Urinary bladder (tissue), 4 donors: ENCODE results near the gene TMEM14A. TPM values are rescaled to one million over a fixed set of nuclear protein-coding genes. Genes with fewer than 3 reads are reported as not detected.

Experiments used
- DNase-seq: peaks from one replicate; pipeline ENCODE4 v3.0.0-alpha.2; 2015; ENCODE audit errors: extremely low spot score
- H3K27ac ChIP-seq: one replicate; pipeline ENCODE4 v1.5.1; 2013; ENCODE audit warnings: low read depth, mild to moderate bottlenecking, moderate library complexity
- H3K36me3 ChIP-seq: one replicate; pipeline ENCODE4 v1.6.1; 2013; ENCODE audit warnings: mild to moderate bottlenecking, moderate library complexity; ENCODE audit not compliant: insufficient read depth
- H3K4me1 ChIP-seq: one replicate; pipeline ENCODE4 v1.6.1; 2013; ENCODE audit warnings: mild to moderate bottlenecking, moderate library complexity; ENCODE audit not compliant: insufficient read depth
- H3K4me3 ChIP-seq: one replicate; pipeline ENCODE4 v1.5.1; 2013; ENCODE audit warnings: low read depth, low read length
- WGBS: extraction: QIAGEN DNeasy Blood & Tissue Kit; methylation state at CpG from one replicate; pipeline ENCODE4 v1.1.7; 2013; 5-methylcytosine and 5-hydroxymethylcytosine counted together
- polyA plus RNA-seq: library from polyadenylated mRNA; stranded (reverse); fragments of 200-250 nt; gene quantifications from one replicate; pipeline ENCODE4 v1.2.3, GENCODE V29; 2013
- total RNA-seq: library from RNA; depleted of rRNA; stranded (reverse); fragments of >200 nt; gene quantifications from one replicate; pipeline ENCODE4 v1.2.3, GENCODE V29; 2014
- donor health status: healthy with polysubstance abuse.
- donor health status: healthy.

Gene TMEM14A
- total and polyA plus RNA-seq, 2 donors: 34.2 to 36.4 TPM

DNA sequence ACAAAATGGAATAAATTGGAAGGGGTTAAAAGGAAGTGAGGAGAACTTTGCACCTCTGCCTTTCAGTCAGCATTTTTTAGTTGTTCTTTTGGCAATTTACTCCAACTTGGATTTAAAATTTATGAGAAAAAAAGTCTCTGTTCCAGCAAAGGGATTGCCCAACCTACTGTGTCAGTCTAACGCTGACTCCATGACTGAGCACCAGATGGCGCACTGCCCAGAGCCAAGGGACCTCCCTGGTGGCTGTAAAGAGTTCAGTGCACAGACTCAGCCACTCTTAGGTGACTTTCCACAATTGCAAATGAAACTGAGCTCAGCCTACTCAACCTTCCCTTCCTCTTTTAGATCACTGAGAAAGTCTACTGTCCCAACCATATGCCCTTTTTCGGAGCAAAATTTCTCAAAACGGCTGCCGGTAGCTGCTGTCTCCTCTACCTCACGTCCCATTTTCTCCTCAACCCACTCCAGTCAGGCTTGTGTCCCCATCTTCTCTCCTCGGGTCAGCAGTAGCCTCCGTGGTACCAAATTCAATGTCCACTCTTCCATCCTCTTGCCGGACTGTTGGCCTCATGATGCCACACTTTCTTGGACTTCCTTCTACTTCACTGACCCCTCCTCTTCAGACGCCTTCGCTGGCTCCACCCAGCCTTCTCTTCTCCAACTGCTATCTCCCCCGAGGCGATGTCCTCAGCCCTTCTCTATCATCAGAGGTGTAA, 53.7 kb downstream of the TMEM14A start:
- no peaks in the 10 kb centered on the region for H3K36me3 ChIP-seq
- no peak overlapping the region for H3K27ac ChIP-seq
- H3K4me1 ChIP-seq: no peaks in the 10 kb centered on the region
- no peak for DNase-seq
- no peak overlapping the region for H3K4me3 ChIP-seq
- WGBS: 79% methylated on average over 13 of the region's 13 CpGs

DNA sequence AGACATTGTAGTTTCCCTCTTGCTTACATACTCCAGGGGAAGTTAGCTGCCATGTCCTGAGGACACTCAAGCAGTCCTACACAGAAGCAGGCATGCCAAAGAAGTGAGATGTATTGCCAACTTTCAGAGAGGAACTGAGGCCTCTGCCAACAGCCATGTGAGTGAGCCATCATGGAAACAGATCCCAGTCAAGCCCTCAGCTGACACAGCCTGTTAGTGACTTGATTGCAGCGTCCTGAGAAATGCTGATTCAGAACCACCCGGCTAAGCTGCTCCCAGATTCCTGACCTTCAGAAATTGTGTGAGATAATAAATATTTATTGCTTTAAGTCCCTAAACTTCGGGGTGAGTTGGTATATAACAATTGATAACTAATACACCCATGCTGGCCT, 54.2 kb downstream of the TMEM14A start:
- Histone ChIP-seq H3K4me1 (no peaks in the 10 kb centered on the region), H3K27ac (no peak overlapping the region), H3K4me3 (no peak overlapping the region), H3K36me3 (no peaks in the 10 kb centered on the region)
- WGBS: 64% methylated on average over 3 of the region's 3 CpGs
- no peak for DNase-seq

DNA sequence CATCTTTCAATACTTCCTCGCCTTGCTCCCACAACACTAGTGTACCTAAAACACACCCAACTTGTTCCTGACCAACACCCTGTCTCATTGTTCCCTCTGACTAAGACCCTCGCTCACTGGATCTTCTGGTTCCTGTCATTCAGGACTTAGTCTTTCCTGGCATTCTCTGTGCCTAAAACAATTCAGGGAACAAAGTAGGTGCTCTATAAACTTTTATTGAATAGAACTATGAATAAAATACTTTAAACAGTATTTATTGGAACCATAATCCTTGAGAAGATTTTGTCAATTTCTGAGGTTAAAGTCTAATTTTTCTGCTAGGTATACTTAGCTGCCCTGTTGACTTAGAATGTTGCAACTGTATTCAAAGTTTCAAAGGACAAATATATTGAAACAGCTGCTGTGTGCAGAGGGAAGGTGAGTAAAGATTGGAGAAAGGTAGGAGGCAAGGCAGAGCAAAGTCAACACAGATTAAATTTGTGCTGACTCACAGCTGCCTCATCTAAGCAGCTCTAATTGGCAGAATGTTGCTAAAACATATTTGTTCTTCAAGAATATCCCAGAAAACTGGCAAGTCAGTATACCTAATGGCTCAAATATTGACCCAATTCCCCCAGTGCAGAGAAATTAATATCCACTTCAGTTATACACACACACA, 54.8 kb downstream of the TMEM14A start:
- Histone ChIP-seq H3K27ac (no peak overlapping the region), H3K4me3 (no peak overlapping the region), H3K36me3 (no peaks in the 10 kb centered on the region), H3K4me1 (no peaks in the 10 kb centered on the region)
- DNase-seq: peak; percentile 20
- WGBS: 86% methylated on average over 2 of the region's 2 CpGs

DNA sequence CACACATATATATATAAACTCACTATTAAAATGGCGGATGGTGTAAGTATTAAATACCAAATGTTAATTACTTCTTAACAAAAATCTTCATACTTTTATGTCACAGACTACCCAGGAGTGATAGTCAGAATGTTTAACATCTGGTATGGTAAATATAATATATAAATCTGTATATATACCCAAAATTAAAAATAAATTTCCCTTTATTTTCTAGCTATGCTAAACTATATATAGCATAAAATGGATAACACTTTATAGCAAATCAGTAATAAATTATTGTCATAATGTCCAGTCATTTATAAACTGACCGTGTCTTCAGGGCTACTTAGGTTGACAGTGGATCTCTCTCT, 55.3 kb downstream of the TMEM14A start:
- Histone ChIP-seq H3K27ac (no peak overlapping the region), H3K36me3 (no peaks in the 10 kb centered on the region), H3K4me1 (no peaks in the 10 kb centered on the region), H3K4me3 (no peak overlapping the region)
- DNase-seq: no peak
- 55% methylated on average over 2 of the region's 2 CpGs for WGBS

DNA sequence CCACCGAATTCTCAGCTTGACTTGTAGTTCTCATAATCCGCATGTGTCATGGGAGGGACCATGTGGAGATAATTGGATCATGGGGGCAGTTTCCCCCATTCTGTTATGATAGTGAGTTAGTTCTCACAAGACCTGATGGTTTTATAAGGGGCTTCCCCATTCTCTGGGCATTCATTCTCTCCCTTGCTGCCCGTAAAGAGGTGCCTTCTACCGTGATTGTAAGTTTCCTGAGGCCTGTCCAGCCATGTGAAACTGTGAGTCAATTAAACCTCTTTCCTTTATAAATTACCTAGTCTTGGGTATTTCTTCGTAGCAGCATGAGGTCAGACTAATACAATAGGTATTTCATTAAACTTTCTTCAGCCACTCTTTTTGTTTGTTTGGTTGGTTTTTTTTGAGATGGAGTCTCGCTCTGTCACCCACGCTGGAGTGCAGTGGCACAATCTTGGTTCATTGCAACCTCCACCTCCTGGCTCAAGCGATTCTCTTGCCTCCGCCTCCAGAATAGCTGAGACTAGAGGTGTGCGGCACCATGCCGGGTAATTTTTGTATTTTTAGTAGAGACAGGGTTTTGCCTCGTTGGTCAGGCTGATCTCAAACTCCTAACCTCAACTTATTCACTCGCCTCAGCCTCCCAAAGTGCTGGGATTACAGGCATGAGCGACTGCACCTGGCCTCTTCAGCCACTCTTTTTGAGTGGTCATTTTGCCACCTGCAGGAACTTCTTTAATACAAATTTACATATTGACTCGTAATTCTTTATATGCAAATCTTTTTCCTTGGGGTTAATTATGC, 56.0 kb downstream of the TMEM14A start:
- Histone ChIP-seq H3K4me1 (no peaks in the 10 kb centered on the region), H3K36me3 (no peaks in the 10 kb centered on the region), H3K4me3 (no peak overlapping the region), H3K27ac (no peak overlapping the region)
- DNase-seq: no peak
- 87% methylated on average over 15 of the region's 15 CpGs for WGBS

DNA sequence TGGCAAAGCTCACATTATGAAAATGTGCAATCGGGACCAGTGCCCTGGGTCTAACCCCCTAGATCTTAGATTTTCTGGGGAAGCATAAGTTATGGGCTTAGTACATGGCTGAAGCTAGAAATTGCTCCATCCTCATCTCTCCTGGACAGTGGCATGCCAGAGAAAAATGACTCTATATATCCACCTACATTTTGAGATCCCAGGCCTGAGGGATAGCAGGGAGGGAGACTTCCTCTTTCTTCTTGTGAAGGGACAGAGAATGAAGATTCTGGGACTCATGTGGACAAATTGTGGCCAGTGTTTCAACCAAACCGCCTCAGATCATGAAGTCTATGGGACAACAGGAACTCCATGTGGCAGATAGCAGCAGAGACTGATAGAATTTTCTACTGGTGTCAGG, 57.0 kb downstream of the TMEM14A start:
- no peak overlapping the region for H3K27ac ChIP-seq
- no peaks in the 10 kb centered on the region for H3K4me1 ChIP-seq
- 90% methylated on average over 2 of the region's 2 CpGs for WGBS
- H3K36me3 ChIP-seq: no peaks in the 10 kb centered on the region
- H3K4me3 ChIP-seq: no peak overlapping the region
- DNase-seq: no peak

- Histone ChIP-seq H3K27ac (no peak overlapping the region), H3K4me3 (no peak overlapping the region), H3K36me3 (no peaks in the 10 kb centered on the region), H3K4me1 (no peaks in the 10 kb centered on the region)
- DNase-seq: no peak
- WGBS: 38% methylated on average over 3 of the region's 3 CpGs
These were observed 57.5 kb downstream of the TMEM14A start for GRCh38 chr6:52728394-52728793.

DNA sequence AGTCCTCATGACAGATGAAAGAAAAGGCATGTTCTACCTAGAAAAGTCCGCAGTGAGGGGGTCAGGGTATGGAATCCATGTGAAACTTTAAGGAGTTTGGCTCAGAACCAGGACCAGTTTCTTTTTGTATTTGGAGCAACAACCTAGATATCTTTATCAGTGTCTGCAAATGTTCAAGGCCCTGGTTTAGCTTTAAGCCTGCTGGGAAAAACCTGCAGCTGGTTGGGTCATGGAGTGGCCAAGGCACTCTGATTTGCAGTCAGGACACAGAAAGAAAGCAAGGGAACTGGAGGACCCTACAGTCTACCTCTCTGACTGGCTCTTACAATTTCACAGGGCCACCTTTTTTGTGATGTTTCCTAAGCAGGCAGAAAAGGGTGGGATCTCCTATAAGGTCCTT, 58.7 kb downstream of the TMEM14A start:
- Histone ChIP-seq H3K27ac (no peak overlapping the region), H3K4me1 (no peaks in the 10 kb centered on the region), H3K4me3 (no peak overlapping the region), H3K36me3 (no peaks in the 10 kb centered on the region)
- 62% methylated on average over 1 of the region's 1 CpG for WGBS
- no peak for DNase-seq

- H3K4me3 ChIP-seq: no peak overlapping the region
- H3K27ac ChIP-seq: no peak overlapping the region
- no peak for DNase-seq
- H3K4me1 ChIP-seq: no peaks in the 10 kb centered on the region
- WGBS: 76% methylated on average over 6 of the region's 6 CpGs
- no peaks in the 10 kb centered on the region for H3K36me3 ChIP-seq
These were observed 60.8 kb downstream of the TMEM14A start for GRCh38 chr6:52731719-52732118.

GRCh38 chr6:52733172-52733571, 62.3 kb downstream of the TMEM14A start:
- Histone ChIP-seq H3K27ac (no peak overlapping the region), H3K4me3 (no peak overlapping the region), H3K36me3 (no peaks in the 10 kb centered on the region), H3K4me1 (no peaks in the 10 kb centered on the region)
- no peak for DNase-seq
- 98% methylated on average over 1 of the region's 1 CpG for WGBS

DNA sequence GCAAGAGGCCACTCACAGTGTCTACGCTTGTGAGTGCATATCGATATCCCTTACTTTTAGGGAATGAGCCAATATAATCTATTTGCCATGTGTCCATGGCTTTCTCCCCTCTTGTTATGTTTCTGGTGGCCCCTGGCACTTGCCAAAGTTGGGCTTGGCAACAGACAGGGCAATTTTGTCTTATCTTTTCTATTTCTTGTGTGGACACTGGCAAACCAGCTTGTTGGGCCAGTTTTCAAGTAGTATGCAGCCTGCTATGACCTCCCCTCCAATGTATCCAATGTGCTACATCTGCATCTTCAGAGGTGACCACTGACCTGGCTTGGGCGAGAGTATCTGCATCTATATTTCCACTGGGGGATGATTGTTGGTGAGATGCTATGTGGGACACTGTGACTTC, 63.2 kb downstream of the TMEM14A start:
- Histone ChIP-seq H3K4me3 (no peak overlapping the region), H3K27ac (no peak overlapping the region), H3K4me1 (no peaks in the 10 kb centered on the region), H3K36me3 (no peaks in the 10 kb centered on the region)
- WGBS: 87% methylated on average over 3 of the region's 3 CpGs
- no peak for DNase-seq

- no peak for DNase-seq
- Histone ChIP-seq H3K4me1 (no peaks in the 10 kb centered on the region), H3K36me3 (no peaks in the 10 kb centered on the region), H3K27ac (no peak overlapping the region), H3K4me3 (no peak overlapping the region)
- 94% methylated on average over 6 of the region's 6 CpGs for WGBS
These were observed 64.2 kb downstream of the TMEM14A start for GRCh38 chr6:52735071-52735470.

GRCh38 chr6:52736145-52736544, 65.2 kb downstream of the TMEM14A start:
- H3K4me1 ChIP-seq: no peaks in the 10 kb centered on the region
- no peak for DNase-seq
- H3K27ac ChIP-seq: no peak overlapping the region
- no peak overlapping the region for H3K4me3 ChIP-seq
- WGBS: 94% methylated on average over 1 of the region's 1 CpG
- H3K36me3 ChIP-seq: no peaks in the 10 kb centered on the region
